HL-60 (cell line): Measurements from ENCODE around the gene P3H3.
"Not testable (repeated sequence)": the region's sequence is repeated elsewhere in the genome, so short reads cannot be mapped to it uniquely, and the experiment has no call there.

Source experiments
- DNase-seq, 2 experiments: peaks; one replicate each; pipeline ENCODE4 v3.0.0-alpha.2; 2010 to 2020; ENCODE audit warnings: low read depth in 1 of 2, low spot score in 1 of 2
- H3K27ac ChIP-seq: fragments of 250-450 bp; sonication (Bioruptor Pico); replicated peaks from 2 replicates; pipeline ENCODE4 v1.5.1; 2020; ENCODE audit warnings: mild to moderate bottlenecking, moderate library complexity
- H3K27me3 ChIP-seq: fragments of 250-450 bp; sonication (Bioruptor Pico); 2 replicates; pipeline ENCODE4 v1.5.1; 2021; ENCODE audit warnings: mild to moderate bottlenecking, moderate library complexity; ENCODE audit not compliant: insufficient read depth, poor library complexity, severe bottlenecking
- H3K4me3 ChIP-seq: replicated peaks from 2 replicates; pipeline ENCODE4 v1.5.1; 2011; ENCODE audit warnings: mild to moderate bottlenecking, control low read depth, low read length; ENCODE audit not compliant: insufficient read depth
- CTCF ChIP-seq: IDR thresholded peaks from one replicate; pipeline ENCODE4 v1.5.1; 2011; ENCODE audit warnings: low read length, control low read depth, inconsistent platforms; ENCODE audit not compliant: insufficient read depth
- GABPA ChIP-seq: IDR thresholded peaks from 2 replicates; pipeline ENCODE4 v1.6.1; 2012; ENCODE audit warnings: low read depth
- POLR2AphosphoS5 ChIP-seq: IDR thresholded peaks from 2 replicates; pipeline ENCODE4 v1.6.1; 2012; ENCODE audit warnings: low read depth
- SPI1 ChIP-seq: IDR thresholded peaks from 2 replicates; pipeline ENCODE4 v1.6.1; 2012; ENCODE audit warnings: low read depth, mild to moderate bottlenecking, borderline replicate concordance
- TF ChIP-seq, protein P1 (sequence below): IDR thresholded peaks from 2 replicates; pipeline ENCODE4 v1.6.1; 2012; ENCODE audit warnings: low read depth; ENCODE audit not compliant: insufficient replicate concordance

The P3H3 gene

GRCh38 chr12:6871052-6871957, 43.1 kb downstream of the P3H3 start:
- Histone ChIP-seq H3K27ac (peak overlapping the region; percentile 22; the same call in 1 of the 2 replicates), H3K27me3 (no peaks in the 10 kb centered on the region), H3K4me3 (no peak overlapping the region)
- TF ChIP-seq SPI1 (no peak), CTCF (no peak), POLR2AphosphoS5 (peak; percentile 78), GABPA (no peak)
- TF ChIP-seq, protein P1, sequence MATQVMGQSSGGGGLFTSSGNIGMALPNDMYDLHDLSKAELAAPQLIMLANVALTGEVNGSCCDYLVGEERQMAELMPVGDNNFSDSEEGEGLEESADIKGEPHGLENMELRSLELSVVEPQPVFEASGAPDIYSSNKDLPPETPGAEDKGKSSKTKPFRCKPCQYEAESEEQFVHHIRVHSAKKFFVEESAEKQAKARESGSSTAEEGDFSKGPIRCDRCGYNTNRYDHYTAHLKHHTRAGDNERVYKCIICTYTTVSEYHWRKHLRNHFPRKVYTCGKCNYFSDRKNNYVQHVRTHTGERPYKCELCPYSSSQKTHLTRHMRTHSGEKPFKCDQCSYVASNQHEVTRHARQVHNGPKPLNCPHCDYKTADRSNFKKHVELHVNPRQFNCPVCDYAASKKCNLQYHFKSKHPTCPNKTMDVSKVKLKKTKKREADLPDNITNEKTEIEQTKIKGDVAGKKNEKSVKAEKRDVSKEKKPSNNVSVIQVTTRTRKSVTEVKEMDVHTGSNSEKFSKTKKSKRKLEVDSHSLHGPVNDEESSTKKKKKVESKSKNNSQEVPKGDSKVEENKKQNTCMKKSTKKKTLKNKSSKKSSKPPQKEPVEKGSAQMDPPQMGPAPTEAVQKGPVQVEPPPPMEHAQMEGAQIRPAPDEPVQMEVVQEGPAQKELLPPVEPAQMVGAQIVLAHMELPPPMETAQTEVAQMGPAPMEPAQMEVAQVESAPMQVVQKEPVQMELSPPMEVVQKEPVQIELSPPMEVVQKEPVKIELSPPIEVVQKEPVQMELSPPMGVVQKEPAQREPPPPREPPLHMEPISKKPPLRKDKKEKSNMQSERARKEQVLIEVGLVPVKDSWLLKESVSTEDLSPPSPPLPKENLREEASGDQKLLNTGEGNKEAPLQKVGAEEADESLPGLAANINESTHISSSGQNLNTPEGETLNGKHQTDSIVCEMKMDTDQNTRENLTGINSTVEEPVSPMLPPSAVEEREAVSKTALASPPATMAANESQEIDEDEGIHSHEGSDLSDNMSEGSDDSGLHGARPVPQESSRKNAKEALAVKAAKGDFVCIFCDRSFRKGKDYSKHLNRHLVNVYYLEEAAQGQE = no peak
- peak; percentile 26 to 54 for DNase-seq

DNA sequence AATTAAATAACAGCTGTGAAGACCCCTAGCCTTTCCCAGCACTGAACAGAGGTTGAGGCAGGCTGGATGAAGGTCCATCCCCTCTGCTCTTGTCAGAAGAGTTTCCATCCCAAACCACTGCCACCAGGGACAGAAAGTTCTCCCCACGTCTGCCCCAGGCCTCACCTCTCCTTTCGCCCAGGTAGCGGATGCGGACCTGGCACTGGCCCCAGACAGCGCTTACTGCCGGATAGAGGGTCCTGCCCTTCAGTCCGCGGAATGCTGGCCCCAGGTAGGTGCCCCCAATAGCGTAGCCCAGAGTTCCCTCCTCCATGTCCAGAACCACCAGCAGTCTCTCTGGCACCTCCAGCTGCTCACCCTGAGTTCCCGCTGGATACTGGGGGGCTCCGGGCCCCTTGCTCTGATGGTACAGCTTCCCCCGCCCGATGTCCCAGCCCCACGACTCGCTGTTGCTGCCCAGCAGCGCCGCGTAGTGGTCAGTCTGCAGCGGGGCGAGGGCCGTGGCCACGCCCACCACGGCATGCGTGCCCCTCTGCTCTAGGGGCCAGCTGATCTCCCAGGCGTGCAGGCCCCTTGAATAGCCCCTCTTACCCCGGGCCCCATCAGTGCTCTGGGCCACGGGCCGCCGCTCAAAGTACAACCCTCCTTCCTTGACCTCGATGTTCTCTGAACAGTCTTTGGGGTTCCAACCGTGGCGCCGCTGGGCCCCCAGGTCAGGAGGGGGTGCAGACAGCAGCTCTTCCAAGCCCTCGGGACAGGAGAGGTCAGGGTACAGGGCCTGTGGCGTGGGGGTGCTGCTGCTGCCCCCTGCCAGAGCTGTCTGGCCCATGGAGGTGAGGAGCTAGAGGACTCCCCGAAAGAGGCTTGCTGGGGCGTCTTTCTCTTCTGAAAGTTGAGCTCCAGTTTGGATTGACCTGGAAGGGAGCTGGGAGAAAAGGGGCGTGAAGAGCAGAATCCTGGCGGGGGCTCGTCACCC, 44.2 kb downstream of the P3H3 start:
- peak; percentile 84 for TF ChIP-seq POLR2AphosphoS5
- TF ChIP-seq CTCF = peak; percentile 71
- TF ChIP-seq SPI1 = no peak
- H3K4me3 ChIP-seq = peak overlapping the region; percentile 78
- peak overlapping the region; percentile 76 for H3K27ac ChIP-seq
- peak; percentile 56 to 79 for DNase-seq
- no peaks in the 10 kb centered on the region for H3K27me3 ChIP-seq

DNA sequence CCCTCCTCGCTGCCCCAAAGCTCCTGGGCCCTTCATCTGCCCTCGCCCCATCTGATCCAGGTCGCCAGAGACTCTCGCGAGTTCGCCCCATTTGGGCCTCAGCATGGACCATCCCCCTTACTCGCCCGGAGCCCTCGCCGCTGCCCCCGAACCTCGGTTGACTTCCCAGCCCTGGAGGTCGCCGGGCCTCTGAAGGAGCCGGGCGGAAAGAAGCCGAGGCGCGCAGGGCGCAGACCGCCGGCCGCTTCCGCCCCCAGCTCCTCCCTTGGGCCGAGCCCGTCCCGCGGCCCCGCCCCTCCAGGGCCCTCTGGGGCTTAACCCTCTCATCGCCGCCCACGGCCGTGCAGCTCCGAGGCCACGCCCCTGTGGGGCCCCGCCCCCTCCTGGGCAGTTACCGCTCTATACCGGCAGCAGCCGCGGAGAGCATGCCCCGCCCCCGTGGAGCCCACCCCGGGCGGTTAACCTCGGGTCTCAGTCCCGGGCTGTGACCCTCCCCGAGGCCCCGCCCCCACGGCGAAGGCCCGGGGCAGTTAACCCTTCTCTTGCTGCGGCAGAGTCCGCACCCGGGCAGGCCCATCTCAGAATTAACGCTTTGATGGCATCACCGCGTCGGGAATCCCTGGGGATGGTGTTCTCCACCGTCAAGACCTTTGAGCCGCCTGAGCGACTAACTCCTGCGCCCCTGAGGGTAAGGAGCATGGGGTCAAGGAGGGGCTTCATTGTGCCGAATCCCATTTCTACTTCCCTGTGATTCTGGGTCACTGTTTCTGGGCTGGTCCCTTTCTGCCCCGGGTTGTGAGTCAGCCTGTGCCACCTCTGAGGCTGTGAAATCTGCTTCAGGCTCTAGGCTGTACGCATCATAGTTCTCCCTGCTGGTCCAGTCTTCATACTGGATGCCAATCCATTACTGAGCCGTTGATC, 45.1 kb downstream of the P3H3 start, which contains the start of gene SPSB2:
TSS of gene SPSB2 (minus strand) at position 210 of the 921 bp plus-strand sequence. CDS start 402 bp downstream, outside the sequence.
- H3K4me3 ChIP-seq = peak within 1 kb of the TSS; percentile 78
- H3K27ac ChIP-seq = peak within 1 kb of the TSS; percentile 76
- TF ChIP-seq SPI1 (peak; percentile 32; the same call in 1 of the 2 replicates), CTCF (no peak), GABPA (peak; percentile 77)
- TF ChIP-seq, protein P1 = no peak
- DNase-seq = peak; percentile 87 to 96
- no peaks in the 10 kb centered on the region for H3K27me3 ChIP-seq

DNA sequence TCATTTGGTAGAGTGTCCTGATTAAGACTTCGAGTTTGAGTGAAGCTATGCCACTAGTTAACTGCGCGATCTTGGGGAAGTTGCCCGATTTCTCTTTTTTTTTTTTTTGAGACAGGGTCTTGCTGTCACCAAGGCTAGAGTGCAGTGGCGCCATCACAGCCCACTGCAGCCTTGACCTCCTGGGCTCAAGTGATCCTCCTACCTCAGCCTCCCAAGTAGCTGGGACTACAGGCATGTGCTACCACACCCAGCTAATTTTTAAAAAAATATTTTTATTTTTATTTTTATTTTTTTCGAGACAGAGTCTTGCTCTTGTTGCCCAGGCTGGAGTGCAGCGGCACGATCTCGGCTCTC, 45.8 kb downstream of the P3H3 start:
- H3K4me3 ChIP-seq = peak overlapping the region; percentile 78
- DNase-seq, H3K27me3 ChIP-seq: not testable (repeated sequence)
- H3K27ac ChIP-seq = peak overlapping the region; percentile 76

DNA sequence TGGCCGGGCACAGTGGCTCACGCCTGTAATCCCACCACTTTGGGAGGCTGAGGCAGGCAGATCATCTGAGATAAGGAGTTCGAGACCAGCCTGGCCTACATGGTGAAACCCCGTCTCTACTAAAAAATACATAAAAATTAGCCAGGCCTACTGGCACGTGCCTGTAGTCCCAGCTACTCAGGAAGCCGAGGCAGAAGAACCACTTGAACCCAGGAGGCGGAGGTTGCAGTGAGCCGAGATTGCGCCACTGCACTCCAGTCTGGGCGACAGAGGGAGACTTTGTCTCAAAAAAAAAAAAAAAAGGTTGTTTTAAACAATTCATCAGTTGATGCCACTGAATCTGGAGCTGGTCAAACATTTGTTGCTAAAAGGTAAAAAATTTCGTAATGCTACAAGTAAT, 51.6 kb downstream of the P3H3 start:
- DNase-seq = peak in 1 of 2 experiments; percentile 54
- not testable (repeated sequence) for H3K27me3 ChIP-seq, H3K4me3 ChIP-seq, H3K27ac ChIP-seq
